MV-4-11 (cell line): Measurements from ENCODE around the gene RFPL2.
"Not testable (repeated sequence)": the region's sequence is repeated elsewhere in the genome, so short reads cannot be mapped to it uniquely, and the experiment has no call there.

Experiments
- DNase-seq: peaks from one replicate; lab custom pipeline; 2025; lab: John Stamatoyannopoulos, UW

Gene RFPL2

DNA sequence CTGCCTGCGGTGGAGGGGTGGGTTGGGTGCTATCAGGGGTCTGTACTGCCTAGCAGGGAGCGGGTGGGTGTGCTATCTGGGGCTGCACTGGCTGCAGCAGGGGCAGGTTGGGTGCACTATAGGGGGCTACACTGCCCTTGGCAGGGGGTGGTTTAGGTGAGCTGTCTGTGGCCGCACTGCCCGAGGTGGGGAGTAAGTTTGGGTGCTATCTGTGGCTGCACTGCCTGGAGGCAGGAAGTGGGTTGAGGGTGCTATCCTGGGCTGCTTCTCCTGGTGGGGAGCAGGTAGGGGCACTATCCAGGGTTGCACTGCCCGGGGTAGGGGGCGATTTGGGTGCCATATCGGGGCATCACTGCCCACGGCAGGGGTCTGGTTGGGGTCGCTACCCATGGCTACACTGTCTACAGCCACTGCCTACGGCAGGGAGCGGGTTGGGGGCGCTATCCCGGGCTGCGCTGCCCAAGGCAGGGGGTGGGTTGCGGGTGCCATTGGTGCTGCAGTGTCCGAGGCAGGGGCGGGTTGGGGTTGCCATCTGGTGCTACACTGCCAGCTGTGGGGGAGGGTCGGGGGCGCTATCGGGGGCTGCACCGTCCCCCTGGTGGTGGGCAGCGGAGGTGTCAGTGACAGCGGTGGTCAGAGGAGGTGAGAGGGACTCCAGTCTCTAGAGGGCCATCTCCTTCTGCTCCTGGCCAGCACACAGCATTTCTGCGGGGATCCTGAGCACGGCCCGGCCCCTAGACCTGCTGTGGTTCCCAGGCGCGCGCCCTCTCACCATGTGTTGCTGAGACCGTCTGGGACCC lies 1.3 kb upstream of the RFPL2 start:
- no peak for DNase-seq

DNA sequence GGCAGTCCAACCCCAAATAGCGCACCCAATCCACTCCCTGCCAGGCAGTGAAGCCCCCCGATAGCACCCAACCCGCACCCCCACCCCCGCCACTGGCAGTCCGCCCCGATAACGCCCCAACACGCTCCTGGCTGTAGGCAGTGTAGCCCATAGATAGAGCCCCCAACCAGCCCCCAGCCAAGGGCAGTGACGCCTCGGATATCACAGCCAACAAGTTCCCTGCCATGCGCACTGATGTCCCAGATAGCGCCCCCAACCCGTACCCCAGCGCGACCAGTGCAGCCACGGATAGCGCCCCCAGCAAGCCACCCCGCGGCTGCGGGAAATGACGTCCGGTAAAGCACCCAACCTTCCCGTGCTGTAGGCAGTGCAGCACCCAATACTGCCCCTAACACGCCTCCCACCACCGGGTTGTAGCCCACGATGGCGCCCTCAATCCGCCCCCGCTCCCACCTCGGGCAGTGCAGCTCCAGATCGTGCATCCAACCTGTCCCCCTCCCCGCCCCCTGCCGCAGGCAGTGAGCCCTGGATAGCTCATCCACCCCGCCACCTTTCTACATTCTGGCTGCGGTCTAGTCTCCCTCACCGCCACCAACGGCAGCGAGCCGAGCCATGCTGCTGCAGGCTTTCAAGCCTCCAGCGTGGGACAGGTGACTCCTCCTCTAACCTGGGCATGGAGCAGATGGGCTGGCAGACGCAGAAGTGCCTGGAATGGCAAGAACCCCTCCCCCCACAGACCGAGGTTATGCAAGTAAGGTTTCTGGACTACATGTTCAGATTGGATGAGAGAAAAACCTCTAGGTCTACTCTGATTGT lies 625 bp downstream of the RFPL2 start:
- DNase-seq = no peak

DNA sequence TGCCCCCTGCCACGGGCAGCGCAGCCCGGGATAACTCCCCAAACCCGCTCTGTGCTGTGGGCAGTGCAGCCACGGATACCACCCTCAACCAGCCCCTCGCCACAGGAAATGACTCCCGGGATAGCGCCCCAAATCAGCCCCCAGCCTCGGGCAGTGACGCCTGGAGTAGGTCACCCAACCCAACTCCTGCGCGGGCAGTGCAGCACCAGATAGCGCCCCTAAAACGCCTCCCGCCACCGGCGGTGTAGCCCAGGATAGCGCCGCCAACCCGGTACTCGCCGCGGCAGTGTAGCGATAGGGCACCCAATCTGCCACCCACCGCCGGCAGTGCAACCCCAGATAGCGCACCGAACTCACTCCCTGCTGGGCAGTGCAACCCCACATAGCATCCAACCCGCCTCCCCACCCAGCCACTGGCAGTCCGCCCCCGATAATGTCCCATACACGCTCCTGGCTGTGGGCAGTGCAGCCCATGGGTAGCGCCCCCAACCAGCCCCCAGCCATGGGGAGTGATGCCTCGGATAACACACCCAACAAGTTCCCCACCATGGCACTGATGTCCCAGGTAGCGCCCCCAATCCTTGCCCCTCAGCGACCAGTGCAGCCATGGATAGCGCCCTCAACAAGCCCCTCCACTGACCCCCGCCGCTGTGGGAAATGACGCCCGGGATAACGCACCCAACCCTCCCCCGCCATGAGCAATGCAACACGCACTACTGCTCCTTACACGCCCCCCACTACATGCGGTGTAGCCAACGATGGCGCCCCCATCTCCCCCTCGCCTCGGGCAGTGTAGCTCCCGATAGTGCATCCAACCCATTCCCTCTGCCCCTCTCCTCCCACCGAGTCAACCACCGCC lies 1.5 kb downstream of the RFPL2 start:
- no peak for DNase-seq

DNA sequence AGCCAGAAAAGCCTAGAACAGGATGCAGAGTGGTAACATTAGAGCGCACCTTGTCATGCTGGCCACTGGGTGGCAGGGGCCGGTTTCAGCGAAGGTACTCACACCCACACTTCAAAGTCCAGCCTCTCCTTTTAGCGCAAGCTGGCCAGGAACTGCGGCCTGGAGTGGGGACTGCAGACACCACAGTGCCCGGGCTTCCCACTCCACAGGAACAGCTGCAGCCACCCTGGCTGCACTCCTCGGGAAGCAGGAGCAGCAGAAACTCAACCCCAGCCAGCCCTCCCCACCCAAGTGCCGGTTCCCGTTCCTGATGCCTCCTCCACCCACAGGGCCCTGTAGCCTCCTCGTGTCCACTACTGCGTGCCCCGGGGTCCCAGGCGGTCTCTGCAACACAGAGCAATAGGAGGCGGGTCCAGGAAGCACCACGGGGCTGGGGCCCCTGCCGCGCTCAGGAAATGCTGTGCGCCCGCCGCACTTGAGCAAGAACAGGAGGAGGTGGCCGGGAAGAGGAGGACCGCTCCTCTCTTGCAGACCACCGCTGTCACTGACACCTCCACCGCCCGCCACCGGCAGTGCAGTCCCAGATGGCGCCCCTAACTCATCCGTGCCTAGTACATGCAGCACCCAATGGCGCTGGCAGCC lies 2.2 kb downstream of the RFPL2 start:
- peak; percentile 42 for DNase-seq

DNA sequence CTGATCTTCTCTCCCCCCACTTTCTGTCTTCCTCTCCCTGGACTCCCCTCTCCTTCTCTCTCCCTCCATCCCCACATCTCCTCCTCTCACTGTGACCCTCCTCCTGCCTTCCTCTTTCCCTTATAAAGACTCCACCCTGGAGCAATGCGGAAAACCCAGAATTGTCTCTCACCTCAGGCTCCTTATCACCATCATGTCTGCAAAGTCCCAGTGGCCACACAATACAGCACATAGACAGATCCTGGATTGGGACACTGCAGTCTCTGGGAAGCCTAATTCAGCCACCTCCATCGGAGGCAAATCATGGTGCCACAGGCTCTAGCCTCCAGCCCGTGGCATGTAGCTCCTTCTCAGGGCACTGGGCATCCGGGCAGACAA lies 2.7 kb downstream of the RFPL2 start:
- no peak for DNase-seq

DNA sequence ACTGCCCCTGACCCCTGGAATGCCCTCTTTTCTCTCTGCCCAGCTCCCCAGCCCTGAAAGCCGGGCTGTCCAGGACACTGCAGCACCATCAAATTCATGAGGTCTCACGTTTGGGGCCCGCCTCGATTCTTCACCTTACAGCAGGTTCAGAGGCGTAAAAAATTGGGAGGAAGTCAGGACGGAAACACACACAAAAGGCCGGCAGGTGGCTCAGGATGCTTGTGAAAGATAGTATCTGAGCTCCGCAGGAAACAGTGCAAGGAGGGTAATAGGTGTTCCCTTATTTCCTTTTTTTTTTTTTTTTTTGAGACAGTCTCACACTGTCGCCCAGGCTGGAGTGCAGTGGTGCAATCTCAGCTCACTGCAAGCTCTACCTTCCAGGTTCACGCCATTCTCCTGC lies 4.1 kb downstream of the RFPL2 start:
- no peak for DNase-seq

DNA sequence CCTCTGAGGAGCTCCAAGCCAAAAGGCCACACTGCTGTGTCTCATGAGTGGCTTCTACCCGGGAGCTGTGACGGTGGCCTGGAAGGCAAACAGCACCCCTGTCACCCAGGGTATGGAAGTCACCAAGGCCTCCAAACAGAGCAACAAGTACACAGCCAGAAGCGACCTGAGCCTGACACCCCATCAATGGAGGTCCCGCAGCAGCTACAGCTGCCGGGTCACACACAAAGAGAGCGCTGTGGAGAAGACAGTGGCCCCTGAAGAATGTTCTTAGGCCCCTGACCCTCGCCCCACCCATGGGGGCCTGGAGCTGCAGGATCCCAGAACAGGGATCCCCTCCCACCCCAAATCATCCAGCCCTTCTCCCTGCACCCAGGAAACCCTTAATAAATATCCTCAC lies 4.9 kb downstream of the RFPL2 start:
- no peak for DNase-seq

DNA sequence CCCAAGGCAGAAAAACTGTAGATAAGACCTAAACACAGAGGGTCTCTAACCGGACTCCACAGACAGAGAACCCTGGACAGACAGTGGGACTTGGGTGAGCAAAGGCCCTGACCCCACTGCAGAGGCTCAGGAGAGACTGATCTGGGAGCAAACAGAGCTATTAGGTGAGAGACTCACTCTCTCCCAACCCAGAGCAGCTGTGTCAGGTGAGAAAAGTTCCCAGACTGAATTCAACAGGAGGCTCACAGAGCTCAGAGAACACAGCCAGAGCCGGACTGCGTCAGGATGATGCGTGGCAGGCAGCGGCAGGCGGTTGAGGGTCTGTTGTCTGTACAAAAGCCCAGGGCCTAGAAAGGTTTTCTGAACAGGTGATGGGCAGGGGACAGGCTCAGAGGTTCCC lies 5.5 kb downstream of the RFPL2 start:
- DNase-seq = no peak

DNA sequence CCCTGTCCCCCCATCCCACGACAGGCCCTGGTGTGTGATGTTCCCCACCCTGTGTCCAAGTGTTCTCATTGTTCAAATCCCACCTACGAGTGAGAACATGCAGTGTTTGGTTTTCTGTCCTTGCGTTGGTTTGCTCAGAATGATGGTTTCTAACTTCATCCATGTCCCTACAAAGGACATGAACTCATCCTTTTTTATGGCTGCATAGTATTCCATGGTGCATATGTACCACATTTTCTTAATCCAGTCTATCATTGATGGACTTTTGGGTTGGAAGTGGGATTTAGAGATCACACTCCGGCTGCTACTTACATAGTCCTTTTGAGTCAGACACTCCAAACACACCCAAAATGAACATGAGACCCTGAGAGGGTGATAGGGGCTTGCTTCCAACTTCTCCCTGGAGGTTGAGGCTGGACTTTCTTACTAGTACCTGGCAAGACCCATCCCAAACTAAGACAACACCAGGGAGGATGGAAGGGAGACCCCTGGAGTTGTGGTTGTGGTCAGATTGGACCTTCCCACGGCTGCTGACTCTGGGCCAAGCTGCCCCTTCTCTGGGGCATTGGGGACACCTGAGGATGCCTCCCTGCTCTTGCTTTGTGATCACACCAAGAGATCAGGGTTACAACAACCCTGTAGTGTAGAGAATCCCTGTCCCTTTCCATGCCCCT lies 7.2 kb downstream of the RFPL2 start:
- not testable (repeated sequence) for DNase-seq

DNA sequence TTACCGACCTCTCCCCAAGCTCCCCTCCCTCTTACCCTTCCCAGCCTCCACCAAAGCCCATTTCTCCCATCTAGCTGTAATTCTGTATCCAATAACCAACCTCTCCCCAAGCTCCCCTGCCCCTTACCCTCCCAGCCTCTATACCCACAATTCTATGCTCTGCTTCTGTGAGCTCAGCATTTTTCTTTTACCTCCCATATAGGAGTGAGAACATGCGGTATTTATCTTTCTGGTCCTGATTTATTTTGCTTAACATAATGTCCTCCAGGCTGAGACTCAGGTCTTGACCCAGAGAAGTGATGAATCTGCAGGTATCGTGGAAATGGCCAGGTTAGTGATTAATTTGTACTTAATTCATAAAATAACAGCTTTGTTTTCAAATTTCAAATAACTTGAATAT lies 9.0 kb downstream of the RFPL2 start:
- DNase-seq = not testable (repeated sequence)

DNA sequence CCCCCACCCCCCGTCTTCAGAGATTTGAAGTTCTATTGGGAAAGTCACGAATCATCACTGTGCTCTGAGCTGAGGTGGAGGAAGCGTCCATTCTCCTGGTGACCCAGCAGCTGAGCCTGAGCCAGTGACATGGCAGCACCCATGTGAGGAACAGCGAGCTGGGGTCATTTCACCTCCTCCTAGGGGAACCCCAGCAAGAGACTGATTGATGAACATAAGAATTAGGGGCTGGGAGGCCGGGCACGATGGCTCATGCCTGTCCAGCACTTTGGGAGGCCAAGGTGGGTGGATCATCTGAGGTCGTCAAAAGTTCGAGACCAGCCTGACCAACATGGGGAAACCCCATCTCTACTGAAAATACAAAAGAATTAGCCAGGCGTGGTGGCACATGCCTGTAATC lies 11.5 kb downstream of the RFPL2 start:
- DNase-seq = not testable (repeated sequence)

DNA sequence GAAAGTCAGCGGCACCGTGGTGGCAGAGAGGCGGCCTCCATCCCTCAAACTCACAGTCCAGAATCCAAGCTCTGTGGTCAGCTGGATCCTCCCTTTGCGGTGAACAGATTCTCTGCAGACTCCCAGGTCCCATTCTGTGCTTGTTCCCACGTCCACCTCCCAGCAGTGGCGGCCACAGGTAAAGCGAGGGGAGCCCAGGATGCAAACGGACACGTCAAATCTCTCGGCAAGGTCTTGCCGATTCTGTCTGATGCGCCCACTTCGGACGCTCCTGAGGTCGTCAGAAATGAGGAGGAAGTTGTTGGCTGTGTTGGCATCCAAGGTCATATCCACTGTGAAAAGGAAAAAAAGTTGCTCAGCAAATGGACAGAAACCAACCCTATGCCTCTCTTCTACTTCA lies 13.9 kb downstream of the RFPL2 start:
- DNase-seq = not testable (repeated sequence)

DNA sequence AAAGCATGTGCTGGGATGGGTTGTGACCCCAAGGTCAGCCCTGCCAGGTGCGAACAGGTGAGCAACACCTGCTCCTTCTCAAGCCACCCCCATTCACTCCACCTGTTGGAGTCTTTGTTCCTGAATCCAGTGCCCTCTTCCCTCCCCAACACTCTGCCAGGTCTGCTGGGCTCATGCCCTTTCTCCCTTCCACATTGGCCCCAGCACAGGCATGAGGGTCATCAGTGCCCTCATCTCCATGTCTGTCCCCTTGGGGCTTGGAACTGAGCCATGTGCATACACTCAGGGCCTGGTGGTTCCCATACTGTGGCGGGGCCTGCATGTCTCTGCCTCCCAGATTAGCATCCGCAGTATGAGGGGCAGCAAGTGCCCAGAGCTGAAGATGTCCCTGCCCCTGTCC lies 19.1 kb downstream of the RFPL2 start:
- DNase-seq = no peak

DNA sequence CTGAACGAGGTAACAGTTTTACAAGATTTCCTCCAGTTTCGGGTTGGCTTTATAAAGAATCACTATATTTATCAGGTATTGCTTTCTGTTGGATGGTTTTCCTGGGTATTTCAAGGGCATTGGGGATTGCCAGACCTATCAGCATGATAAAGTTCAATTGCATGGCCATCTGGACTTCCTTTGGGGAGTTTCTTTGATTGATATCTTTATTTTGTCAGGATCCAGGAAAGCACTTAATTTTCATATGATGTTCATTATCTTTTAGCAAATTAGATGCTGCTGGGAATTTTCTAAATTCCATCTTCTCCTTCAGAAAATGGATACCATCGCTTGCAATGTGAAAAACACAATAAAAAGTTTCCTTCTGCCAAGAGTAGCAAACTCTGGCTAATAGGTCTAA lies 21.2 kb downstream of the RFPL2 start:
- no peak for DNase-seq

DNA sequence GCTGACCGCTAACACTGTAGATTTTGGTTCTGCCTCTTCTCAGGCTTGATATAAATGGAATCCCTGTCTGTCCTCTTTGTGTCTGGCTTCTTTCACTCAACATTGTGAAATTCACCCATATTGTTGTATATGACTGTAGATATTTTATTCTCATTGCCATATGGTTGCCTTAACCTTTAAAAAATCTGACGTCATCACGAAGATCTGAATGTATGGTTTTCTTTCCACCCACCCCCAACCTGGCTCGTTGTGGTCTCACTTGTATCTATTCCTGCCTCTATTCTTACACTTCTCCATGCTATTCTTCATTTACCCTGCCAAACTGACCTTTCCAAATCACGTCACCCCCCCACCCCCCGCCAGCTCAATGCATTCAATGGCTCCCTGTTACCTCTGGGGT lies 23.8 kb downstream of the RFPL2 start:
- DNase-seq = no peak

DNA sequence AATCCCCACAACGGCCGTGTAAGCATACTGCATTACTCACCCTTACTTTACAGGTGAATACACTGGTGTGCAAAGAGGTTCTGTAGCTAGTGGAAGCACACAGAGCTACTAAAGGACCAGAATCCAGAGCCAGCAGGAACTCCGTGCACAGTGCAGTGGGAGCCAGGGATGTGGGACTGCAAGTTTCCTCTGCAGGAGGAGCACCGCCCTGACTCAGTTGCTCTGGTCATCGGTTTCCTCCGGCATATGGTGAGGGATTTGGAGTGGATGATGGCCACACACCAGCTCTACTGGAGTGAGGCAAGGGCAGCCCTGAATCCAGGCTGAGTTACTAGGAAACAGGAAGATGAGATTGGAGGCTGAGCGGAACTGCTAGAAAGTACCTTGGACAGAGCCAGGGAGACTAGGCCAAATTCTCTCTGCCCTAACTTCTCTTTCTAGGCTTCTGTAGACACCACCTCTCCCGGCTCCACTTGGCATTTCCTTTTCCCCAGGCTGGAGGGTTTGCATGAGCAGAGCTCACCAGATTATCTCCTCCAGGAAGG lies 27.6 kb downstream of the RFPL2 start:
- DNase-seq = no peak

DNA sequence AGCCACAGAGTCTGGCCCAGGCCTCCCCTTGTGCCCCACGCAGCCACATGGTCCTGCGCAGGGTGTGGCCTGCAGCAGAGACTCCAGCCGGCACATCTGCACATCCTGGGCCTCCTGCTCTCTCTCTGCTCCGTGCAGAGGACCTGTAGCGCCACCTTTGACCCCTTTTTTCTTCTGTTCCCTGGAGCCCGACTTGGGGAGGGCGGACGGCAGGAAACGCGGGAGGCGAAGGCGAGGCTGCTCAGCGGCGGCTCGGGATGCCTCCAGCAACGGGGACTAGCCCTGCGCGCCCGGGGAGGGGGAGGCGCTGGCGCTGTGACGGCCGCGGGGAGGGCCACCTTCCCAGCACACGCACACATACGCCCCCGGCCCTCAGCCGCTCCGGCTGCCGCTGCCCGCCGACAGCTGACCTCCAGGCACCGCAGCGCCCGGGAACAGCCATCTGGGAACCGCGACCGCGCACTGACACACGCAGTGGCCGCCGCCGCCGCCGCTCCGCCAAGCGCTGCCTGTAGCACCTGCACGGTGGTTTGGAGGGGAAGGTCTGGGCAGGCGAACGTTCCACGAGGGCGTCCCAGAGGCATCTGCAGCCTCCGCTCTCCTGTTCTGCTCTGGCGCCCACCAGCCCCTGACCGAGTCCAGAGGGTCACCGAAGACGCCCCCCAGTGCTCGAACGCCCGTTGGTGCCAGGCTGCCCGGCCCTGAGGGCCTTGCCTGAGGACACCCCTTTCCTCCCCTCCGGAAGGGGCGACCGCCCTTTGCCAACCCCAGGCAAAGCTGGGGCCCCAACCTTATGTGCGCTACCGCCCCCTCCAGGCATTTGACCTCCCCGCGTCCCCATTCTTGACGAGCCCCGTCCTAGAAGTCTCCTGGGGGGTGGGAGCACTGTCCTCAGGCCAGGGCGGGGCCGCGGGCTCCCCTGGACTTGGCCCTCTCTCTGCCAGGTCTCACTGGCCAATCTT lies 28.9 kb downstream of the RFPL2 start:
- DNase-seq = no peak

DNA sequence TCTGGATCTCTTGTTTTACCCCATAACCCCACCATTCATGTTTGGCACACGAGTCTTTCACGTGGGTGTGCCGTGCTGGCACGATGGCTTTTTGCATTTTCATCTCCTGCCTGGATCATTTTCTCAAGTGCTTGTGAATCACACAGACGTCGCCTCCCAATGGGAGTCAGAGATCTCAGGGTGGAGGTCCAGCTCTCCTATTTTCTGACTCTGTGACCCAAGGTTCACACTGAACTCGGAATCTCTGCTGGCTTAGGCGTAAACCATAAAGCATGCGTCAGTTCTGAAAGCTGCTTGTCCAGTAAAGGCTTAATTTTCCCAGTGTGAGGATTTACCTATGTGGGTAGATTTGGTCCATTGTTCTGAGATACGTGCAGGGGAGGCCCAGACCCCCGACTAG lies 29.8 kb downstream of the RFPL2 start:
- no peak for DNase-seq

DNA sequence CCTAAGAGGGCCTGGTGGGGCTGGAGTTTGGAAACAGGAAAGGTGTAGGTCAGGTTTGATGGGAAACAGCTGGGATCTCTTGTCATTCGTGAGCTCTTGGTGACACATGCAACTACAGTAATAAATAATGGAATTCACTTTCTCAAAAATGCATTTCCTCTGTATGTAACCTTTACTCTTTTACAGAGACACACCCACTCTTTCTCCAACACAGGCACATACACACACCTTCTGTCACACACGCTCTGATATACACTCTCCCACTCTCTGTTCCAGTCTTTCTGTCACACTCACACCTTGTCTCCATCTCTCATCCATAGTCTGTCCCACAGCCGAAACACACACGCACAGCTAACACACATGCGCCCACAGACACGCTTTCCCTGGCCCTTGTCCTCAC lies 39.2 kb downstream of the RFPL2 start:
- DNase-seq = no peak
